GM21526 (cell line): ENCODE measurements around the gene EML5.

Source experiments
- ATAC-seq: cut with Tn5 transposase; IDR thresholded peaks from one replicate; pipeline ENCODE4 v1.9.1; 2021; ENCODE audit warnings: moderate library complexity; ENCODE audit not compliant: unreplicated experiment, low FRiP score

EML5 gene

GRCh38 chr14:88733121-88733520, 59.6 kb downstream of the EML5 start:
- no peak for ATAC-seq

- no peak for ATAC-seq
Measured at GRCh38 chr14:88729159-88729558, 63.6 kb downstream of the EML5 start.

- ATAC-seq, result no peak
Measured at GRCh38 chr14:88727057-88727456, 65.7 kb downstream of the EML5 start.

GRCh38 chr14:88710709-88711108, 82.0 kb downstream of the EML5 start:
- no peak for ATAC-seq

GRCh38 chr14:88707088-88707487, 85.7 kb downstream of the EML5 start:
- ATAC-seq, result no peak

- no peak for ATAC-seq
Measured at GRCh38 chr14:88706425-88706824, 86.3 kb downstream of the EML5 start.

- ATAC-seq, result no peak
Measured at GRCh38 chr14:88698651-88699050, 94.1 kb downstream of the EML5 start.

- ATAC-seq, result no peak
Measured at GRCh38 chr14:88695870-88696269, 96.9 kb downstream of the EML5 start.

GRCh38 chr14:88688386-88688785, 104.4 kb downstream of the EML5 start:
- ATAC-seq, result peak; percentile 55

GRCh38 chr14:88683119-88683518, 109.6 kb downstream of the EML5 start:
- ATAC-seq, result no peak

GRCh38 chr14:88682495-88683114, 110.1 kb downstream of the EML5 start:
- no peak for ATAC-seq

- no peak for ATAC-seq
Measured at GRCh38 chr14:88681755-88682494, 110.8 kb downstream of the EML5 start.

- no peak for ATAC-seq
Measured at GRCh38 chr14:88669346-88669745, 123.4 kb downstream of the EML5 start.

GRCh38 chr14:88668448-88669116, 124.2 kb downstream of the EML5 start:
- ATAC-seq, result peak; percentile 71

- peak; percentile 77 for ATAC-seq
Measured at GRCh38 chr14:88667555-88668273, 125.0 kb downstream of the EML5 start.

GRCh38 chr14:88660056-88660455, 132.7 kb downstream of the EML5 start:
- no peak for ATAC-seq

GRCh38 chr14:88639221-88639620, 153.5 kb downstream of the EML5 start:
- ATAC-seq, result no peak

- ATAC-seq, result no peak
Measured at GRCh38 chr14:88632512-88632911, 160.2 kb downstream of the EML5 start.

- no peak for ATAC-seq
Measured at GRCh38 chr14:88631091-88631490, 161.7 kb downstream of the EML5 start.

GRCh38 chr14:88630565-88630964, 162.2 kb downstream of the EML5 start:
- no peak for ATAC-seq

- no peak for ATAC-seq
Measured at GRCh38 chr14:88628462-88628861, 164.3 kb downstream of the EML5 start.
